GM12873 (cell line): ENCODE data around the gene ZNF512.

Experiments
- TF ChIP-seq, protein P1 (sequence below): IDR thresholded peaks from 2 replicates; pipeline ENCODE4 v1.5.1; 2012; ENCODE audit warnings: low read depth, mild to moderate bottlenecking, moderate library complexity, low read length, control low read depth; ENCODE audit not compliant: insufficient read depth; ENCODE audit errors: missing control alignments

Gene ZNF512

DNA sequence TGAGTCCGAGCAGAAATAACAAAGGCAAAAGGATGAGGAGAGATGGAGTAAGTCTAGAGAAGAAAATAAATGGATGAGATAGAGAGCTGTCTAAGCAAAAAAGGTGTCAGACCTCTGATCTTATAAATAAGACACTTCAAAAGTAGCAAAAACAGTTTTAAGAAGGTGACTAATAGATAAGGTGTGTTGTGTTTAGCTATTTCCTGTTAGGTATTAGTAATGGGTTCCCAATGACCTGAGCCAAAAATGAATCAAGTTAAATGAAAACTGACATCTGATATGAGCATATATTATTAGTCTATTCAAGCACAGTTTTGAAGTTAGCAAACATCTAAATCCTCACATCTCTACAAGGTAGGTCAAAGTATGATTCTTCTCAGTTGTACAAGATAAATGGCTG lies 69.9 kb downstream of the ZNF512 start:
- TF ChIP-seq, protein P1, sequence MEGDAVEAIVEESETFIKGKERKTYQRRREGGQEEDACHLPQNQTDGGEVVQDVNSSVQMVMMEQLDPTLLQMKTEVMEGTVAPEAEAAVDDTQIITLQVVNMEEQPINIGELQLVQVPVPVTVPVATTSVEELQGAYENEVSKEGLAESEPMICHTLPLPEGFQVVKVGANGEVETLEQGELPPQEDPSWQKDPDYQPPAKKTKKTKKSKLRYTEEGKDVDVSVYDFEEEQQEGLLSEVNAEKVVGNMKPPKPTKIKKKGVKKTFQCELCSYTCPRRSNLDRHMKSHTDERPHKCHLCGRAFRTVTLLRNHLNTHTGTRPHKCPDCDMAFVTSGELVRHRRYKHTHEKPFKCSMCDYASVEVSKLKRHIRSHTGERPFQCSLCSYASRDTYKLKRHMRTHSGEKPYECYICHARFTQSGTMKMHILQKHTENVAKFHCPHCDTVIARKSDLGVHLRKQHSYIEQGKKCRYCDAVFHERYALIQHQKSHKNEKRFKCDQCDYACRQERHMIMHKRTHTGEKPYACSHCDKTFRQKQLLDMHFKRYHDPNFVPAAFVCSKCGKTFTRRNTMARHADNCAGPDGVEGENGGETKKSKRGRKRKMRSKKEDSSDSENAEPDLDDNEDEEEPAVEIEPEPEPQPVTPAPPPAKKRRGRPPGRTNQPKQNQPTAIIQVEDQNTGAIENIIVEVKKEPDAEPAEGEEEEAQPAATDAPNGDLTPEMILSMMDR = no peak

DNA sequence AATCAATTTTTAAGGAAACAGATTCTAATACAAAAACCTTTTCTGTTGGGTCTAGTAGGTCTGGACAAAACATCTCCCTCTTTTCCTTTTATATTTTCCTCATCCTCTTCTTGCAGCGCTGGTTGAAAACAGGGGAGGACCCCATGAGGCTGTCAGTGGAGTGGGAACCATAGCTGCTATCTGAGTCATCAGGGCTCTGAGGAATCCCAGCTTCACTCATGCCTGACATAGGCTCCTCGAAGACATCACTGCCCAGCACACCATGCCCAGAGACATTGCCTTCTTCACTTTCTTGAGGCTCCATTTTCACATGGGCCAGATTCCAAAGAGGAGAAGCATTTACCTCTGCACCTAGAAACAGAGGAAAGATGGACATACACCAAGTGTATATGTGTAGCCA lies 70.6 kb downstream of the ZNF512 start:
- TF ChIP-seq, protein P1 = no peak

DNA sequence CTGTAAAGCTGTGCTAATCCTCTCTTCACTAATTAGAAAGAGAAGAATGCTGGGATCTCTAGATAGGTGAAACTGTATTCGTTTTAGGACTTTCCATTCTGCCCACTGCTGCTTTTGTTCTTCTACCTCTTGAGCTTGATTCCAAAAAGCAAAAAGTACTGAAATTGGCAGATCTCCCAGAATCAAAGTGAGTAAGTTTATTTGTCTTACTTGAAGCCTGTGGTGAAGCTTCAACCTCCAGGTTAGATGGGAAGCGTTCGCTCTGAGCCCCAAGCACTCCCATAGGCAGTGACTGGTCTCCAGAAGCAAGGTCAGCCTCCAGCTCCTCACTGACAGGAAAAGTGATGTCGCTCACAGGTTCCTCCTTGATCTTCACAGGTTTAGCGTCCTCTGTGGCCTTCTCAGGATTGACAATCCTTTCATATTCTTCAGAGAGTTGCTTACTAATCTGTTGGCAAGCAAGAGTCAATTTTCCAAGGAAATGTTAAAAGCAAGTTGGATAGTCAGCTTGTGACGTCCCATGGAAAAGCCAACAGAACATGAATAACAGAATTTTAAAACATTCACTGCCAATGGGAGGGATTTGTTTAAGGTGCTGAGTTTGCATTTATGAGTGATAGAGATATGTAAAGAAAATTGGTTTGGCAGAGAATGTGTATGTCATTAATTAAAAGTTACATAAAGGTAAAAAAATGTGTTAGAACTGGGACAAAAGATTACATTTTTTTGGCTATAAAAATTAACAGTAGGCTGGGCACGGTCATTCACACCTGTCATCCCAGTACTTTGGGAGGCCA lies 72.5 kb downstream of the ZNF512 start:
- TF ChIP-seq, protein P1 = no peak

DNA sequence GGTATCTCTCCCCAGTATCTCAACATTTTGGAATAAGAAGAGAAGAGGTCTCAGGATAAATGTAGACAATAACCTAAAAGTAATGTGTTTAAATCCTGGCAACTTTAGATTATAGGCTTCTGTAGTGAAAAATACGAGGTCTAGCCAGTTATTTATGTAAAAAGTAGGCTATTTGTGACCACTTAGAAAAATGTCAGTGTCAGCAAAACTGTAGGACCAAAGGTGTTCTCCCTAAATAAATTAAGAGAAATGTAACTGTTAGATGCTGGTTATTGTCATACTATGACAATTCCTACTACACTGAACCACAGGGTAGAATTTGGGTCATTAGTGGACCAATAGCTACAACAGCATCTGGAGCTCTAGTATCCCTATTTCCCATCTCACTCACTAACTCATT lies 78.5 kb downstream of the ZNF512 start:
- TF ChIP-seq, protein P1 = no peak

DNA sequence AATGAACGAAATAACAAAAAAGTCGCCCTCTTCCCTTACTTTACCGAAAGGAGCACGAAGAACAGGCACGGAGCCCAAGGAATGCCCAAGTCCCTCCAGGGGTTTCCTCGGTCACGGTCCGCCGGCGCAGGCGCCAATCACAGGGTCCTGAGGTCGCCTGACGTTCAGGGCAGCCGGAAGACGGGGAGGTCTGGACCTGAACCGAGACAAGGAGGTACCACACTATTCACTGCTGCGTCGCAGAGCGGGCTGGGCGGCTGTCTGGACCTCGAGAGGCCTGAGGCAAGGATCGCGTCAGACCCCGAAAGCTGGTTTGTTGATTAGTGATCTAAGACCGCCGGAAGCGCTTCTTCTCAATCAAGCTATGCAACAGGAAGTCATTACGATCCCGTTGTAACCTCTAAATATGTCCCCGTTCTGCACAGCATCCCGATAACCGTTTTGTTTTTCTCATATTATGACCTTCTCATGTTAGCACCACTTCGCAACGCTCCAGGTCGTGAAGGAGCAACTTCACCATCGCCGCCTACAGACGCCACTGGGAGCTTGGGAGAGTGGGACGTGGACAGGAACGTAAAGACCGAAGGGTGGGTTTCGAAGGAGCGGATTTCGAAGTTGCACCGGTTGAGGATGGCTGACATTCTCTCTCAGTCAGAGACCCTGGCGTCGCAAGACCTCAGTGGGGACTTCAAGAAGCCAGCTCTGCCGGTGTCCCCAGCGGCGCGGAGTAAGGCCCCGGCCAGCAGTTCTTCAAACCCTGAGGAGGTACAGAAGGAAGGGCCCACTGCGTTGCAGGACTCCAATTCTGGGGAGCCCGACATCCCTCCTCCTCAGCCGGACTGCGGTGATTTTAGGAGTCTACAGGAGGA lies 80.7 kb downstream of the ZNF512 start, which contains the start of the genes SLC4A1AP and SUPT7L:
Gene SLC4A1AP, plus strand, starts transcription at position 605 of the 869 bp plus-strand sequence. Its CDS starts 26 bp downstream, at position 631.
Gene SUPT7L, minus strand, starts transcription at position 330 of the 869 bp plus-strand sequence. CDS start 1,422 bp downstream, outside the sequence.
- TF ChIP-seq, protein P1 = no peak

DNA sequence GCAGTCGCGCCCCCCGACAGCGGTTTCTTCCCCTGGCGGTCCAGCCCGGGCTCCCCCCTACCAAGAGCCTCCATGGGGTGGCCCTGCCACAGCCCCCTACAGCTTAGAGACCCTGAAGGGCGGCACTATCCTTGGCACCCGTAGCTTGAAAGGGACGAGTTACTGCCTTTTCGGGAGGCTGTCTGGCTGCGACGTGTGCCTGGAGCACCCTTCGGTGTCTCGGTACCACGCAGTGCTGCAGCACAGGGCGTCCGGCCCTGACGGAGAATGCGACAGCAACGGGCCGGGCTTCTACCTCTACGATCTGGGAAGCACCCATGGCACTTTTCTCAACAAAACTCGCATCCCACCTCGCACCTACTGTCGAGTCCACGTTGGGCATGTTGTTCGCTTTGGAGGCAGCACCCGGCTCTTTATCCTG lies 81.3 kb downstream of the ZNF512 start:
- TF ChIP-seq, protein P1 = no peak

DNA sequence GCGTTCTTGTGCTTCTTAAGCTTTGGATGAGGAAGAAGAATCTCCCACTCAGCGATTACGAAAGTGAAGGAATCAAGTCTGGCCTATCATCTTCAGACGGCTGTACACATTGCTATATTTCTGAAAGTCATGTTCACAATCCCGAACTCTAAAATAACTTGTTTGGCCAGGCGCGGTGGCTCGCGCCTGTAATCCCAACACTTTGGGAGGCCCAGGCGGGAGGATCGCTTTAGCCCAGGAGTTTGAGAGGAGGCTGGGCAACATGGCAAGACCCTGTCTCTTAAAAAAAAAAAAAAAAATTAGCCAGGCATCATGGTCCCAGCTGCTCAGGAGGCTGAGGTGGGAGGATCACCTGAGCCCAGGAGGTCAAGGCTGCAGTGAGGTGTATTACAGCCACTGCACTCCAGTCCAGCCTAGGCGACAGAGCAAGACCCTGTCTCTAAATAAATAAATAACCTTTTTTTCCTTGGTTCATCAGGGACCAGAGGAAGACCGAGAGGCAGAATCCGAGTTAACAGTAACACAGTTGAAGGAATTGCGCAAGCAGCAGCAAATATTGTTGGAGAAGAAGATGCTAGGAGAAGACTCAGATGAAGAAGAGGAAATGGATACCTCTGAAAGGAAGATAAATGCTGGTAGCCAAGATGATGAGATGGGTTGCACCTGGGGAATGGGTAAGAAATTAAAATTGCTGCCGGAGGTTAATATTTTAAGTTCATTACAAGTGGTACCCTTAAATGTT lies 82.0 kb downstream of the ZNF512 start:
- TF ChIP-seq, protein P1 = no peak
